Endodermal cell (in vitro differentiated cells): ENCODE measurements around the gene SOHLH2. TPM values are rescaled to one million over a fixed set of nuclear protein-coding genes. Genes with fewer than 3 reads are reported as not detected.

Experiments used
- DNase-seq: peaks from one replicate; pipeline ENCODE4 v3.0.0-alpha.2; 2017
- H3K27ac ChIP-seq: 2 replicates; pipeline ENCODE4 v1.5.1; 2013; ENCODE audit warnings: mild to moderate bottlenecking, low read depth, low read length, moderate library complexity
- H3K27me3 ChIP-seq: 2 replicates; pipeline ENCODE4 v1.6.1; 2013; ENCODE audit warnings: mild to moderate bottlenecking, low read length, moderate library complexity; ENCODE audit not compliant: insufficient read depth, control insufficient read depth, poor library complexity, severe bottlenecking
- H3K36me3 ChIP-seq: 2 replicates; pipeline ENCODE4 v1.7.0; 2013; ENCODE audit warnings: mild to moderate bottlenecking, low read length, moderate library complexity; ENCODE audit not compliant: control insufficient read depth, insufficient read depth
- H3K4me1 ChIP-seq: one replicate; pipeline ENCODE4 v1.7.0; 2013; ENCODE audit warnings: low read length; ENCODE audit not compliant: control insufficient read depth, insufficient read depth
- H3K4me3 ChIP-seq: 2 replicates; pipeline ENCODE4 v1.5.1; 2013; ENCODE audit warnings: mild to moderate bottlenecking, low read length, moderate library complexity
- H3K9ac ChIP-seq: 2 replicates; pipeline ENCODE4 v1.6.1; 2013; ENCODE audit warnings: mild to moderate bottlenecking, low read length, moderate library complexity; ENCODE audit not compliant: poor library complexity, severe bottlenecking; ENCODE audit errors: extremely low read depth
- H3K9me3 ChIP-seq: 2 replicates; pipeline ENCODE4 v1.6.1; 2013; ENCODE audit warnings: mild to moderate bottlenecking, low read length, moderate library complexity; ENCODE audit not compliant: control insufficient read depth
- H3K27ac Mint-ChIP-seq: 2 replicates; pipeline ENCODE4 v1.8.0; 2020; ENCODE audit warnings: mixed read lengths
- H3K27me3 Mint-ChIP-seq: 2 replicates; pipeline ENCODE4 v1.8.0; 2021; ENCODE audit warnings: mild to moderate bottlenecking, mixed read lengths; ENCODE audit not compliant: insufficient read depth
- H3K36me3 Mint-ChIP-seq: 2 replicates; pipeline ENCODE4 v1.8.0; 2020; ENCODE audit warnings: low read depth, mixed read lengths
- H3K4me1 Mint-ChIP-seq: 2 replicates; pipeline ENCODE4 v1.8.0; 2020; ENCODE audit warnings: mixed read lengths
- H3K4me3 Mint-ChIP-seq: 2 replicates; pipeline ENCODE4 v1.8.0; 2020; ENCODE audit warnings: mild to moderate bottlenecking, moderate library complexity, mixed read lengths
- H3K9me3 Mint-ChIP-seq: 2 replicates; pipeline ENCODE4 v1.8.0; 2020; ENCODE audit warnings: mild to moderate bottlenecking, mixed read lengths
- WGBS, 2 experiments: methylation state at CpG; one replicate each; pipeline versions ENCODE4 v1.1.5 to v1.1.7; 2013; ENCODE audit warnings: missing lambda C conversion rate in 2 of 2, mixed read lengths in 1 of 2; ENCODE audit not compliant: insufficient coverage in 1 of 2, insufficient read length in 1 of 2; 5-methylcytosine and 5-hydroxymethylcytosine counted together
- total RNA-seq, 2 donors: library from RNA; stranded (reverse); fragmentation: NEBNext Ultra II Directional in 1 of 2; extraction: Animal tissue kit (Norgen Biotek cat#: 25700) in 1 of 2; gene quantifications; 2 replicates in 1 of 2; 3 replicates in 1 of 2; pipeline ENCODE4 v1.2.1, GENCODE V29; 2021
- TF ChIP-seq, protein P1 (sequence below): fragments of 200-600 bp; sonication (generic); conservative IDR thresholded peaks from 2 replicates; pipeline ENCODE4 v1.5.0; 2021; ENCODE audit warnings: antibody characterized with exemption, mild to moderate bottlenecking

The SOHLH2 gene
- total RNA-seq, 2 donors from 2014 or later, result 2.1 to 14.2 TPM

DNA sequence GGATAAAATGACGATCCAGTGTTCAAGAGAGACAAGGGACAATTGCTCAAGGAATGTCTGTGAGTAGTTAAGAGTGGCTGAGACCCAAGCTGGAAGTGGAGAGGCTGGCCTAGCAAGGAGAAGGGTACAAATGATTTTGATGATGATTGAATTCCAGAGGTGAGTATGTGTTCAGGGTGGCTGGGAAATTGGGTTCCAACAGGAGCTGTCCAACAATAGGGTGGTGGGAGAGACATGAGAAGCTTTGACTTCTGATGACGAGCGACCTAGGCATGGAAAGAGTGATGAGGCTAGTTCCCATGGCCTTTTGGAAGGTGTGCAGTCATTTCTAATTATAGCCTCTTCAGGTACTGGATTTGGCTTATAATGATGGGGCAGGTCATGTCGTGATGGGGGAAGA is 54.1 kb downstream of the SOHLH2 start:
- Mint-ChIP-seq H3K27ac (no peak overlapping the region), H3K27me3 (peaks cover 9% of the 10 kb centered on the region), H3K9me3 (no peaks in the 10 kb centered on the region), H3K36me3 (no peaks in the 10 kb centered on the region), H3K4me1 (peaks cover under 1% of the 10 kb centered on the region), H3K4me3 (no peak overlapping the region)
- DNase-seq, result no peak
- Histone ChIP-seq H3K4me1 (no peaks in the 10 kb centered on the region), H3K9me3 (no peaks in the 10 kb centered on the region), H3K9ac (no peak overlapping the region), H3K27ac (no peak overlapping the region), H3K36me3 (no peaks in the 10 kb centered on the region), H3K27me3 (no peaks in the 10 kb centered on the region), H3K4me3 (no peak overlapping the region)
- 91 to 94% methylated on average over 4 of the region's 4 CpGs for WGBS, 2 experiments
- TF ChIP-seq, protein P1, sequence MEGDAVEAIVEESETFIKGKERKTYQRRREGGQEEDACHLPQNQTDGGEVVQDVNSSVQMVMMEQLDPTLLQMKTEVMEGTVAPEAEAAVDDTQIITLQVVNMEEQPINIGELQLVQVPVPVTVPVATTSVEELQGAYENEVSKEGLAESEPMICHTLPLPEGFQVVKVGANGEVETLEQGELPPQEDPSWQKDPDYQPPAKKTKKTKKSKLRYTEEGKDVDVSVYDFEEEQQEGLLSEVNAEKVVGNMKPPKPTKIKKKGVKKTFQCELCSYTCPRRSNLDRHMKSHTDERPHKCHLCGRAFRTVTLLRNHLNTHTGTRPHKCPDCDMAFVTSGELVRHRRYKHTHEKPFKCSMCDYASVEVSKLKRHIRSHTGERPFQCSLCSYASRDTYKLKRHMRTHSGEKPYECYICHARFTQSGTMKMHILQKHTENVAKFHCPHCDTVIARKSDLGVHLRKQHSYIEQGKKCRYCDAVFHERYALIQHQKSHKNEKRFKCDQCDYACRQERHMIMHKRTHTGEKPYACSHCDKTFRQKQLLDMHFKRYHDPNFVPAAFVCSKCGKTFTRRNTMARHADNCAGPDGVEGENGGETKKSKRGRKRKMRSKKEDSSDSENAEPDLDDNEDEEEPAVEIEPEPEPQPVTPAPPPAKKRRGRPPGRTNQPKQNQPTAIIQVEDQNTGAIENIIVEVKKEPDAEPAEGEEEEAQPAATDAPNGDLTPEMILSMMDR, result no peak

DNA sequence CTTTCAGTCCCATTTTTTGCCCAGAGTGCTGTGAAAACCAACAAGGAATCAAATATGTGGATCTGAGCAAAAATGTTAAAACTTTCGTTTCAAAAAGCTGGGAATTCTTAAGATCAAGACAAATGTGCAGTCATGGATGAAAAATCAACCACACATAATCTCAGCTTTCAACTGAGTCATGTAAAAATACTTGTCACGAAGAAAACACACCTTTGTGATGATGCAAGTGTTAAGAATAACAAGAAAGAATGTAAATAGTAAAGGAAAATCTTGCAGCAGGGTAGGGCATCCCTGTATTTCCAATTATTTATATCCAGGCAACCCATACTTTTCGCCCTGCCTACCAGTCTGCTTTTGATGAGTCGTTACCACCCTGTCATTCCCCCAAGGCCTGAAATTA is 55.7 kb downstream of the SOHLH2 start:
- Mint-ChIP-seq H3K4me3 (no peak overlapping the region), H3K27ac (no peak overlapping the region), H3K27me3 (peaks cover 25% of the 10 kb centered on the region), H3K9me3 (no peaks in the 10 kb centered on the region), H3K4me1 (peaks cover 4% of the 10 kb centered on the region), H3K36me3 (no peaks in the 10 kb centered on the region)
- Histone ChIP-seq H3K27ac (no peak overlapping the region), H3K36me3 (no peaks in the 10 kb centered on the region), H3K9me3 (no peaks in the 10 kb centered on the region), H3K4me3 (no peak overlapping the region), H3K4me1 (no peaks in the 10 kb centered on the region), H3K27me3 (peaks cover 4% of the 10 kb centered on the region), H3K9ac (no peak overlapping the region)
- DNase-seq, result no peak
- TF ChIP-seq, protein P1, result no peak
- WGBS, 2 experiments, result 86 to 100% methylated on average over 2 to 4 of the region's 4 CpGs

DNA sequence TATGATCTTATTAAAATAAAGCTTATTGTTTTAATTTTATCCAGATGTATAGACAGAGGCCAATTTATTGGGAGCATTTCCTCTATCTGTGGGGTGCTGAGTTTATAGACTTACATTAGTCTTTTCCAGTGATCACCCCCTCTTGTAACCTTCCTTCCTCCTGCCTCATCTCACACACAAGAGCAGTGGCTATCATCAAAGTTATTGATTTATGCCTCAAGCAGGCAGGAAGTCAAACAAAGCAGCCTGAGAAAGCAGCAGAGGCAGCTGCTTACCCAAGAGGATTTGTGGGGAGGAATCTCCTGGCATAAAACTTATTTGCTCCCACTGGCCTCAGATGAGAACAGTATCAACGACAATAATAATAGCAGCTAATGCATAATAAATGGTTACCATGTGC is 56.9 kb downstream of the SOHLH2 start:
- Histone ChIP-seq H3K27me3 (peaks cover 4% of the 10 kb centered on the region), H3K9me3 (no peaks in the 10 kb centered on the region), H3K4me3 (no peak overlapping the region), H3K27ac (no peak overlapping the region), H3K36me3 (no peaks in the 10 kb centered on the region), H3K4me1 (no peaks in the 10 kb centered on the region), H3K9ac (no peak overlapping the region)
- H3K4me3 Mint-ChIP-seq, result no peak overlapping the region
- no peaks in the 10 kb centered on the region for H3K36me3 Mint-ChIP-seq
- no peak overlapping the region for H3K27ac Mint-ChIP-seq
- DNase-seq, result no peak
- 91 to 100% methylated on average over 1 of the region's 1 CpG for WGBS, 2 experiments
- no peaks in the 10 kb centered on the region for H3K9me3 Mint-ChIP-seq
- peaks cover 4% of the 10 kb centered on the region for H3K4me1 Mint-ChIP-seq
- peaks cover 26% of the 10 kb centered on the region for H3K27me3 Mint-ChIP-seq
- TF ChIP-seq, protein P1, result no peak
